H1 (cell line): ENCODE data around the gene NUBP1. TPM values are rescaled to one million over a fixed set of nuclear protein-coding genes. Genes with fewer than 3 reads are reported as not detected.

ENCODE experiments used
- CTCF ChIA-PET: fragments of 300-600 bp; sonication (Branson Sonifier 250); formaldehyde crosslinking; loops from one replicate; lab custom pipeline; 2021; ENCODE audit not compliant: partially characterized antibody; lab: Charles Lee
- POLR2A ChIA-PET: fragments of 300-600 bp; sonication (Branson Sonifier 250); formaldehyde crosslinking; loops from one replicate; lab custom pipeline; 2021; ENCODE audit warnings: inconsistent platforms; ENCODE audit not compliant: partially characterized antibody; lab: Charles Lee
- DNase-seq, 2 experiments: peaks; one replicate each; pipeline versions ENCODE4 v3.0.0 to v3.0.0-alpha.2; 2010 to 2022; ENCODE audit warnings: low spot score in 2 of 2, low read depth in 1 of 2, mixed read lengths in 1 of 2
- FAIRE-seq: peaks from 2 replicates; lab custom pipeline; 2011; peaks lifted over from hg19 to GRCh38; lab: Jason Lieb, UNC
- H2AFZ ChIP-seq: 2 replicates; pipeline ENCODE4 v1.8.1; 2012; ENCODE audit warnings: low read length, inconsistent platforms
- H2AK5ac ChIP-seq: 2 replicates; pipeline ENCODE4 v1.6.1; 2013; ENCODE audit warnings: low read depth, low read length
- H2BK120ac ChIP-seq: replicated peaks from 2 replicates; pipeline ENCODE3; 2013; ENCODE audit warnings: low read depth, low read length, inconsistent platforms
- H2BK12ac ChIP-seq: 2 replicates; pipeline ENCODE4 v1.6.1; 2013; ENCODE audit warnings: low read depth, low read length
- H2BK15ac ChIP-seq: 2 replicates; pipeline ENCODE4 v1.6.1; 2013; ENCODE audit warnings: low read length
- H2BK20ac ChIP-seq: 2 replicates; pipeline ENCODE4 v1.6.1; 2013; ENCODE audit warnings: low read length
- H2BK5ac ChIP-seq: 2 replicates; pipeline ENCODE4 v1.6.1; 2013; ENCODE audit warnings: low read depth, low read length
- H3K14ac ChIP-seq: 2 replicates; pipeline ENCODE4 v1.6.1; 2013; ENCODE audit warnings: inconsistent platforms; ENCODE audit not compliant: insufficient read length
- H3K18ac ChIP-seq: 2 replicates; pipeline ENCODE4 v1.6.1; 2013; ENCODE audit warnings: low read length; ENCODE audit errors: extremely low read depth
- H3K23ac ChIP-seq: 2 replicates; pipeline ENCODE4 v1.6.1; 2013; ENCODE audit warnings: inconsistent platforms; ENCODE audit not compliant: insufficient read length
- H3K23me2 ChIP-seq: 2 replicates; pipeline ENCODE4 v1.6.1; 2013; ENCODE audit warnings: low read depth, low read length
- H3K27ac ChIP-seq: 2 replicates; pipeline ENCODE4 v1.6.1; 2011; ENCODE audit warnings: low read depth, low read length, inconsistent platforms
- H3K27me3 ChIP-seq, 4 experiments: replicated peaks in 1 of 4; 1 replicate in 1 of 4; 2 replicates in 3 of 4; pipeline versions ENCODE4 v1.6.1 to v1.8.1; 2011 to 2013; ENCODE audit warnings: low read length in 3 of 4, mild to moderate bottlenecking in 3 of 4, inconsistent platforms in 2 of 4, mixed read lengths in 2 of 4, moderate library complexity in 1 of 4; ENCODE audit not compliant: control insufficient read depth in 3 of 4, insufficient read depth in 3 of 4; ENCODE audit errors: extremely low read depth in 1 of 4
- H3K36me3 ChIP-seq, 4 experiments: 2 replicates each; pipeline versions ENCODE4 v1.6.1 to v1.8.1; 2011 to 2013; ENCODE audit warnings: mild to moderate bottlenecking in 4 of 4, low read length in 3 of 4, moderate library complexity in 2 of 4, control low read depth in 1 of 4, inconsistent platforms in 1 of 4; ENCODE audit not compliant: insufficient read depth in 4 of 4, control insufficient read depth in 2 of 4
- H3K4ac ChIP-seq: replicated peaks from 2 replicates; pipeline ENCODE3; 2013; ENCODE audit warnings: low read length, low read depth, mixed read lengths, inconsistent platforms; ENCODE audit not compliant: insufficient read length
- H3K4me1 ChIP-seq, 4 experiments: replicated peaks in 1 of 4; 1 replicate in 1 of 4; 2 replicates in 3 of 4; pipeline versions ENCODE4 v1.6.1 to v1.8.1; 2011 to 2013; ENCODE audit warnings: low read length in 3 of 4, inconsistent platforms in 2 of 4, mixed read lengths in 1 of 4; ENCODE audit not compliant: insufficient read depth in 4 of 4, control insufficient read depth in 3 of 4
- H3K4me2 ChIP-seq, 2 experiments: 2 replicates each; pipeline versions ENCODE4 v1.6.1 to v1.8.1; 2011 to 2013; ENCODE audit warnings: low read depth in 2 of 2, low read length in 2 of 2, control low read depth in 1 of 2, inconsistent platforms in 1 of 2, mild to moderate bottlenecking in 1 of 2; ENCODE audit not compliant: insufficient read depth in 1 of 2
- H3K4me3 ChIP-seq, 4 experiments: fragments of 200-600, 300-600 bp in 1 of 4; sonication (generic), shearing (Covaris generic), sonication (Bioruptor Twin) in 1 of 4; 2 replicates each; pipeline versions ENCODE4 v1.5.1 to v1.8.1; 2011 to 2016; ENCODE audit warnings: low read length in 4 of 4, low read depth in 3 of 4, control low read depth in 2 of 4, inconsistent platforms in 2 of 4, mild to moderate bottlenecking in 2 of 4, mixed read lengths in 1 of 4, moderate library complexity in 1 of 4; ENCODE audit not compliant: insufficient read depth in 2 of 4; ENCODE audit errors: extremely low read depth in 1 of 4
- H3K56ac ChIP-seq: replicated peaks from 2 replicates; pipeline ENCODE3; 2013; ENCODE audit warnings: low read depth, mild to moderate bottlenecking, mixed read lengths, low read length, inconsistent platforms; ENCODE audit not compliant: insufficient read length
- H3K79me1 ChIP-seq: 2 replicates; pipeline ENCODE4 v1.6.1; 2013; ENCODE audit warnings: low read depth, low read length, control low read depth
- H3K79me2 ChIP-seq, 2 experiments: 2 replicates each; pipeline versions ENCODE4 v1.6.1 to v1.8.1; 2012 to 2013; ENCODE audit warnings: low read length in 2 of 2, mild to moderate bottlenecking in 2 of 2, inconsistent platforms in 1 of 2; ENCODE audit not compliant: insufficient read depth in 2 of 2, control insufficient read depth in 1 of 2
- H3K9ac ChIP-seq, 4 experiments: replicated peaks in 1 of 4; 1 replicate in 1 of 4; 2 replicates in 3 of 4; pipeline versions ENCODE4 v1.6.1 to v1.8.1; 2011 to 2013; ENCODE audit warnings: low read depth in 3 of 4, low read length in 3 of 4, control low read depth in 2 of 4, mild to moderate bottlenecking in 2 of 4, moderate library complexity in 2 of 4, inconsistent platforms in 1 of 4; ENCODE audit errors: extremely low read depth in 1 of 4
- H3K9me3 ChIP-seq, 2 experiments: 2 replicates each; pipeline versions ENCODE4 v1.6.1 to v1.8.1; 2012 to 2013; ENCODE audit warnings: mild to moderate bottlenecking in 2 of 2, moderate library complexity in 2 of 2, control low read depth in 1 of 2, inconsistent platforms in 1 of 2, low read depth in 1 of 2, low read length in 1 of 2, mixed read lengths in 1 of 2; ENCODE audit not compliant: insufficient read depth in 2 of 2
- H4K20me1 ChIP-seq, 2 experiments: replicated peaks in 1 of 2; 2 replicates each; pipeline versions ENCODE3 to v1.8.1; 2011 to 2013; ENCODE audit warnings: inconsistent platforms in 2 of 2, low read length in 2 of 2, mild to moderate bottlenecking in 1 of 2; ENCODE audit not compliant: insufficient read depth in 2 of 2, control insufficient read depth in 1 of 2
- H4K5ac ChIP-seq: 2 replicates; pipeline ENCODE4 v1.6.1; 2013; ENCODE audit warnings: low read length, low read depth, mixed read lengths, inconsistent platforms; ENCODE audit not compliant: insufficient read length
- H4K8ac ChIP-seq: 2 replicates; pipeline ENCODE4 v1.8.0; 2013; ENCODE audit warnings: mild to moderate bottlenecking, moderate library complexity, low read length, inconsistent platforms; ENCODE audit not compliant: insufficient read depth; ENCODE audit errors: extremely low read depth
- H4K91ac ChIP-seq: replicated peaks from 2 replicates; pipeline ENCODE3; 2013; ENCODE audit warnings: low read length, mixed read lengths, inconsistent platforms; ENCODE audit not compliant: insufficient read length
- BRCA1 ChIP-seq: IDR thresholded peaks from 2 replicates; pipeline ENCODE4 v1.6.1; 2012; ENCODE audit warnings: low read depth, low read length, improper control_type of control experiment
- CREB1 ChIP-seq: IDR thresholded peaks from 2 replicates; pipeline ENCODE4 v1.6.1; 2012; ENCODE audit warnings: inconsistent platforms
- FOSL1 ChIP-seq: IDR thresholded peaks from 2 replicates; pipeline ENCODE4 v1.6.1; 2011; ENCODE audit warnings: mild to moderate bottlenecking, low read depth, low read length, moderate library complexity; ENCODE audit not compliant: insufficient read depth
- RBBP5 ChIP-seq: IDR thresholded peaks from 2 replicates; pipeline ENCODE4 v1.7.1; 2012; ENCODE audit warnings: low read depth, mild to moderate bottlenecking, inconsistent platforms, low read length, moderate library complexity, borderline replicate concordance
- RXRA ChIP-seq: IDR thresholded peaks from 2 replicates; pipeline ENCODE4 v1.6.1; 2011; ENCODE audit warnings: low read depth, mild to moderate bottlenecking, low read length, moderate library complexity; ENCODE audit not compliant: insufficient read depth
- SP1 ChIP-seq: IDR thresholded peaks from 2 replicates; pipeline ENCODE4 v1.6.1; 2011; ENCODE audit warnings: low read depth, low read length
- whole genome bisulfite sequencing, 2 experiments: shearing (Covaris generic) in 1 of 2; methylation state at CpG; one replicate each; pipeline versions ENCODE4 v1.1.6 to v1.1.7; 2013 to 2015; ENCODE audit warnings: low lambda C conversion rate in 2 of 2, mixed read lengths in 2 of 2, inconsistent platforms in 1 of 2, low coverage in 1 of 2, missing lambda C conversion rate in 1 of 2; ENCODE audit not compliant: insufficient replicate concordance in 2 of 2, insufficient coverage in 1 of 2, insufficient read length in 1 of 2; ENCODE audit errors: extremely low coverage in 1 of 2, missing lambda C conversion rate in 1 of 2; 5-methylcytosine and 5-hydroxymethylcytosine counted together
- polyA plus RNA-seq, 7 experiments: library from polyadenylated mRNA; depleted of rRNA in 3 of 7; stranded (reverse) in 5 of 7; unstranded in 2 of 7; fragments of >200 nt in 5 of 7; fragments of 200-250 nt in 2 of 7; gene quantifications; 1 replicate in 5 of 7; 2 replicates in 1 of 7; 4 replicates in 1 of 7; pipeline versions ENCODE4 v1.2.1 to v1.2.3, GENCODE V29; 2011 to 2013; ENCODE audit warnings: missing spikeins in 2 of 7, mixed read lengths in 2 of 7
- total RNA-seq: library from RNA; stranded (reverse); fragmentation: NEBNext Ultra II Directional; extraction: Animal tissue kit (Norgen Biotek cat#: 25700); gene quantifications from 2 replicates; pipeline ENCODE4 v1.2.1, GENCODE V29; 2021
- TF ChIP-seq, protein P1 (sequence below): IDR thresholded peaks from 2 replicates; pipeline ENCODE4 v1.6.1; 2012; ENCODE audit warnings: low read length, inconsistent platforms

The NUBP1 gene
- total and polyA plus RNA-seq, 2 of the 8 experiments (the other 6 are each of a cell fraction or from before 2014, with no cell fraction given), result 28.2 to 32.2 TPM

DNA sequence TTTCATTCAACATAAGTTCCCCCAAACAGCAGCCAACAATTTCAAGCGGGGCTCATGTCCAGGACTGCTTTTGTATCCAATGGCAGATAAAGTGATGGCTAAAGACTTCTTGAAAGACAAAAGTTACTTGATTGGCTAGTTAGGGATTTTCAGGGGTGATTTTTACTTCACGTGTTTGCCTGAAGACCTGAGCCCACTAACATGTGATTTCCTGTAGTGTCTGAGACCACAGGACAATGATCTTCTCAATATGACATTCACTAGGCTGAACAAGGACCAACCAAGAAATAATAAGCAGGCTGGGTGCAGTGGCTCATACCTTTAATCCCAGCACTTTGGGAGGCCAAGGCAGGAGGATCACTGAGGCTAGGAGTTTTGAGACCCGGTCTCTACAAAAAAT, 64.6 kb downstream of the NUBP1 start:
- Histone ChIP-seq H3K4me3 (no peak overlapping the region), H4K8ac (no peak overlapping the region), H3K9ac (no peak overlapping the region), H3K23me2 (no peaks in the 10 kb centered on the region), H3K4me2 (no peak overlapping the region), H4K91ac (no peak overlapping the region), H3K56ac (no peak overlapping the region), H3K18ac (no peak overlapping the region), H3K79me2 (no peaks in the 10 kb centered on the region), H3K23ac (no peak overlapping the region), H2BK20ac (no peak overlapping the region), H2BK5ac (no peak overlapping the region), H3K79me1 (no peaks in the 10 kb centered on the region), H3K4ac (no peak overlapping the region), H4K20me1 (no peaks in the 10 kb centered on the region), H2BK120ac (no peak overlapping the region), H3K4me1 (no peaks in the 10 kb centered on the region), H2BK15ac (no peak overlapping the region), H3K36me3 (no peaks in the 10 kb centered on the region), H2AK5ac (no peak overlapping the region), H3K27ac (no peak overlapping the region), H3K9me3 (no peaks in the 10 kb centered on the region), H2AFZ (no peak overlapping the region), H3K27me3 (no peaks in the 10 kb centered on the region), H4K5ac (no peak overlapping the region), H3K14ac (no peak overlapping the region), H2BK12ac (no peak overlapping the region)
- WGBS, 2 experiments, result 93% methylated on average over 3 of the region's 3 CpGs; no CpG with 5 or more reads in 1 of the 2 experiments
- CTCF ChIA-PET, result interaction anchor here (1.7 kb wide), 1 partner anchor 8 kb away, joined by 6 read pairs; no protein-coding TSS in a partner anchor
- FAIRE-seq (no peak), DNase-seq (no peak)
- POLR2A ChIA-PET, result no interaction called here
- no peak for TF ChIP-seq RXRA
- TF ChIP-seq FOSL1, result no peak
- no peak for TF ChIP-seq RBBP5
- no peak for TF ChIP-seq BRCA1
- TF ChIP-seq CREB1, result no peak
- no peak for TF ChIP-seq SP1
- TF ChIP-seq, protein P1, sequence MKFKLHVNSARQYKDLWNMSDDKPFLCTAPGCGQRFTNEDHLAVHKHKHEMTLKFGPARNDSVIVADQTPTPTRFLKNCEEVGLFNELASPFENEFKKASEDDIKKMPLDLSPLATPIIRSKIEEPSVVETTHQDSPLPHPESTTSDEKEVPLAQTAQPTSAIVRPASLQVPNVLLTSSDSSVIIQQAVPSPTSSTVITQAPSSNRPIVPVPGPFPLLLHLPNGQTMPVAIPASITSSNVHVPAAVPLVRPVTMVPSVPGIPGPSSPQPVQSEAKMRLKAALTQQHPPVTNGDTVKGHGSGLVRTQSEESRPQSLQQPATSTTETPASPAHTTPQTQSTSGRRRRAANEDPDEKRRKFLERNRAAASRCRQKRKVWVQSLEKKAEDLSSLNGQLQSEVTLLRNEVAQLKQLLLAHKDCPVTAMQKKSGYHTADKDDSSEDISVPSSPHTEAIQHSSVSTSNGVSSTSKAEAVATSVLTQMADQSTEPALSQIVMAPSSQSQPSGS, result no peak
